GM20000 (cell line): ENCODE results near the gene UBALD2.

Experiments used
- DNase-seq: peaks from one replicate; pipeline ENCODE4 v3.0.0; 2012; ENCODE audit warnings: low spot score
- CTCF ChIP-seq: IDR thresholded peaks from 2 replicates; pipeline ENCODE4 v1.5.1; 2012; ENCODE audit warnings: mild to moderate bottlenecking, control low read depth; ENCODE audit errors: extremely low read depth, missing control alignments

Gene UBALD2

GRCh38 chr17:76233588-76234353, 31.4 kb upstream of the UBALD2 start:
- no peak for TF ChIP-seq CTCF
- no peak for DNase-seq

- peak; percentile 44 for DNase-seq
- TF ChIP-seq CTCF, result no peak
Observed at GRCh38 chr17:76234354-76234679, 30.8 kb upstream of the UBALD2 start.

- DNase-seq, result no peak
- no peak for TF ChIP-seq CTCF
Observed at GRCh38 chr17:76235883-76236282, 29.3 kb upstream of the UBALD2 start.

GRCh38 chr17:76236603-76237002, 28.5 kb upstream of the UBALD2 start:
- no peak for DNase-seq
- TF ChIP-seq CTCF, result no peak

- TF ChIP-seq CTCF, result no peak
Observed at GRCh38 chr17:76237859-76238313, 27.3 kb upstream of the UBALD2 start.

GRCh38 chr17:76238847-76239537, 26.2 kb upstream of the UBALD2 start:
- DNase-seq, result no peak
- no peak for TF ChIP-seq CTCF

More at GRCh38 chr17:76237859-76238313, 27.3 kb upstream of the UBALD2 start:
- no peak for DNase-seq

- no peak for DNase-seq
- TF ChIP-seq CTCF, result no peak
Observed at GRCh38 chr17:76239538-76240274, 25.4 kb upstream of the UBALD2 start.
